CD4-positive, alpha-beta memory T cell (primary cell): ENCODE measurements around the gene GRID2IP. TPM values are rescaled to one million over a fixed set of nuclear protein-coding genes. Genes with fewer than 3 reads are reported as not detected.
"Not testable (repeated sequence)": the region's sequence is repeated elsewhere in the genome, so short reads cannot be mapped to it uniquely, and the experiment has no call there.

Experiments
- CTCF ChIA-PET: fragments of 350-600 bp; sonication (Branson Sonifier 250); formaldehyde crosslinking; loops from one replicate; lab custom pipeline; 2021; ENCODE audit warnings: inconsistent platforms; ENCODE audit not compliant: partially characterized antibody; lab: Charles Lee
- POLR2A ChIA-PET: fragments of 350-600 bp; sonication (Branson Sonifier 250); formaldehyde crosslinking; loops from one replicate; lab custom pipeline; 2021; ENCODE audit not compliant: partially characterized antibody; lab: Charles Lee
- DNase-seq, 5 donors: peaks; one replicate each; pipeline versions ENCODE4 v3.0.0 to v3.0.0-alpha.2; 2020 to 2022; ENCODE audit warnings: mixed read lengths in 1 of 5
- H3K27ac ChIP-seq: one replicate; pipeline ENCODE4 v1.7.0; 2013; ENCODE audit warnings: low read depth, low read length
- H3K27me3 ChIP-seq: 2 replicates; pipeline ENCODE4 v1.7.0; 2013; ENCODE audit warnings: mild to moderate bottlenecking, low read length, moderate library complexity; ENCODE audit not compliant: insufficient read depth
- H3K36me3 ChIP-seq: 2 replicates; pipeline ENCODE4 v1.7.0; 2013; ENCODE audit warnings: mild to moderate bottlenecking, low read length, moderate library complexity; ENCODE audit not compliant: insufficient read depth
- H3K4me1 ChIP-seq: 2 replicates; pipeline ENCODE4 v1.7.0; 2013; ENCODE audit warnings: mild to moderate bottlenecking, low read length, moderate library complexity; ENCODE audit not compliant: insufficient read depth
- H3K4me3 ChIP-seq, 2 donors: one replicate each; pipeline ENCODE4 v1.7.0; 2013; ENCODE audit warnings: low read length in 2 of 2, mild to moderate bottlenecking in 1 of 2
- H3K9me3 ChIP-seq, 2 donors: one replicate each; pipeline ENCODE4 v1.7.0; 2013; ENCODE audit warnings: low read length in 2 of 2, control low read depth in 1 of 2; ENCODE audit not compliant: control insufficient read depth in 1 of 2
- H3K27ac Mint-ChIP-seq, 7 donors: one replicate each; pipeline ENCODE4 v1.8.0; 2020 to 2021; ENCODE audit warnings: mixed read lengths in 7 of 7, mild to moderate bottlenecking in 6 of 7, inconsistent platforms in 3 of 7, moderate library complexity in 3 of 7
- H3K27me3 Mint-ChIP-seq, 2 donors: one replicate each; pipeline ENCODE4 v1.8.0; 2020 to 2021; ENCODE audit warnings: mixed read lengths in 2 of 2
- H3K36me3 Mint-ChIP-seq, 2 donors: one replicate each; pipeline ENCODE4 v1.8.0; 2020 to 2021; ENCODE audit warnings: mixed read lengths in 2 of 2, inconsistent platforms in 1 of 2, mild to moderate bottlenecking in 1 of 2
- H3K4me1 Mint-ChIP-seq, 4 donors: one replicate each; pipeline ENCODE4 v1.8.0; 2020 to 2021; ENCODE audit warnings: mixed read lengths in 4 of 4, mild to moderate bottlenecking in 1 of 4
- H3K4me3 Mint-ChIP-seq, 8 donors: one replicate each; pipeline ENCODE4 v1.8.0; 2020 to 2021; ENCODE audit warnings: mixed read lengths in 8 of 8, mild to moderate bottlenecking in 7 of 8, moderate library complexity in 6 of 8, inconsistent platforms in 3 of 8
- H3K9me3 Mint-ChIP-seq, 8 donors: one replicate each; pipeline ENCODE4 v1.8.0; 2020 to 2021; ENCODE audit warnings: mixed read lengths in 8 of 8, mild to moderate bottlenecking in 5 of 8, inconsistent platforms in 3 of 8, moderate library complexity in 1 of 8
- intact Hi-C: fragments of 100-400 bp; cut with micrococcal nuclease; formaldehyde crosslinking; loops from one replicate; pipeline ENCODE4 v1.15.1; 2023
- polyA plus RNA-seq, 2 donors: library from polyadenylated mRNA; unstranded; fragments of 300-500 nt; fragmentation: Illumina TruSeq; gene quantifications; one replicate each; pipeline ENCODE4 v1.2.3, GENCODE V29; 2021
- total RNA-seq, 2 experiments: library from RNA; stranded (reverse); gene quantifications; one replicate each; pipeline ENCODE4 v1.2.3, GENCODE V29; 2021

Gene GRID2IP
- total and polyA plus RNA-seq, 4 experiments from 2014 or later: 0.04 to 0.81 (median 0.29) TPM

DNA sequence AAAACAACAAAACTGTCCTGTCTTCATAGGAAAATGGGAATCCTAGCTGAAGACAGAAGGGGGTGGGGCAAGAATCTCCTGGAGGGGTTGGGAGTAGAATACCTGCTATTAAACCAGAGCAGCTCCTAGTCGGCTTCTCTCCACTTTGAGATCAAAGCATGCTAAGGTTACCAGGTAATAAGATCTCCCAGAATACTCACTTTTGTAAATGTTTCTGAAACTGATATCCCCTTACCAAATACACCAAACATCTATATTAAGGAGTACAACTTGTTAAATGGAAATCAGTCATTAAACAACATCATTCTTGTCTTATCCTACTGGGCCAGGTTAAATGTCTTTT, 74.0 kb downstream of the GRID2IP start:
- Histone ChIP-seq H3K36me3 (peaks cover 10% of the 10 kb centered on the region), H3K4me3 (no peak overlapping the region), H3K9me3 (no peaks in the 10 kb centered on the region), H3K27ac (no peak overlapping the region), H3K27me3 (no peaks in the 10 kb centered on the region), H3K4me1 (peaks cover 49% of the 10 kb centered on the region)
- Mint-ChIP-seq H3K9me3 (no peaks in the 10 kb centered on the region), H3K4me3 (peak overlapping the region in 2 of 8 donors; percentile 9 to 11), H3K36me3 (peaks cover 4 to 53% of the 10 kb centered on the region in 2 donors), H3K27ac (peak overlapping the region in 6 of 7 donors; percentile 4 to 68 (median 43)), H3K4me1 (peaks cover 44 to 81% (median 64%) of the 10 kb centered on the region in 4 donors), H3K27me3 (no peaks in the 10 kb centered on the region)
- ChIA-PET POLR2A (interaction anchor here (0.7 kb wide), 1 partner anchor 30 kb away, joined by 5 read pairs; the partner anchor contains the start of gene DAGLB), CTCF (interaction anchor here (0.8 kb wide), 1 partner anchor 30 kb away, joined by 3 read pairs; the partner anchor contains the start of gene DAGLB)
- no peak for DNase-seq
- intact Hi-C loops: no loop called here

DNA sequence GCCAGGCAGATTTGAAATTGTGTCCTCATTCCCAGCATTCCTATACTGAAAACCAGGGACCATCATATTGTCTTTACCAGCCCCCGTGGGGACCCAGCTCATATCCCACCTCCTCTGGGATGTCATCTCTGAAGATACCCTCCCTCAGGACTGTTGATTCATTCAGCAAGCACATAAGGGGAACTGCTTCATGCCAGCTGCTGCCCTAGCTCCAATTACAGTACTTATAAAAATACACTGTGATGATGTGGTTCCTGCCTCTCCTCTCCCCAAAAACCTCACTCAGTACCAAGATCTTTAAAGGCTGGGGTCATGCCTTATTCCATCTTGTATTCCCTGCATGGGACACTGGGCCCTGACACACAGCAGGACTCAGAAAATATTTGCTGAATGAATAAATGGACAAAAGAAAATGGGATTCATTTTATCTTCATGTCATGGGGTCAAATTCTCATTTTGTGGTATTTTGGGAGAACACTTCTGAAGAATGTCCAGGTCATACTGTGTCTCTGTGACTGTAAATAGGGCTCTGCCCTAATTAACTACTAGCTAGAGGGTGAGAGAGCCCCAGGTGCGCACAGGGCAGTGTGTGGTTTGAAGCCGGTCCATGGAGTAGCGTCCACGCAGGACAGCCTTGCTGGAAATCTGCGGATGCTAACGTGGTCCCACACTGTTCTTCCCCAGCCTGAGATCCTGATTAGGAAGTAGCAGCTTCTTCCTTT, 74.5 kb downstream of the GRID2IP start:
- ChIA-PET POLR2A (interaction anchor here (0.7 kb wide), 1 partner anchor 29 kb away, joined by 5 read pairs; the partner anchor contains the start of gene DAGLB), CTCF (interaction anchor here (0.8 kb wide), 3 partner anchors 10 to 29 kb away, joined by 3 to 4 read pairs (median 3); partner anchors contain the start of gene DAGLB)
- H3K4me1 Mint-ChIP-seq: peaks cover 42 to 75% (median 61%) of the 10 kb centered on the region in 4 donors

GRCh38 chr7:6475433-6476186, 75.7 kb downstream of the GRID2IP start:
- peaks cover 33% of the 10 kb centered on the region for H3K4me1 ChIP-seq
- H3K9me3 ChIP-seq: no peaks in the 10 kb centered on the region
- intact Hi-C loops: no loop called here
- peaks cover 14 to 59% of the 10 kb centered on the region in 2 donors for H3K36me3 Mint-ChIP-seq
- no peak overlapping the region for H3K4me3 Mint-ChIP-seq
- peaks cover 18% of the 10 kb centered on the region for H3K36me3 ChIP-seq
- H3K4me3 ChIP-seq: no peak overlapping the region
- H3K27ac Mint-ChIP-seq: peak overlapping the region; percentile 14 to 81 (median 46)
- H3K4me1 Mint-ChIP-seq: peaks cover 33 to 64% (median 51%) of the 10 kb centered on the region in 4 donors
- H3K27me3 Mint-ChIP-seq: no peaks in the 10 kb centered on the region
- no peaks in the 10 kb centered on the region for H3K9me3 Mint-ChIP-seq
- ChIA-PET CTCF (interaction anchor here (0.8 kb wide), 2 partner anchors 9 to 18 kb away, joined by 3 to 4 read pairs; no protein-coding TSS in a partner anchor), POLR2A (no interaction called here)
- H3K27ac ChIP-seq: no peak overlapping the region
- H3K27me3 ChIP-seq: no peaks in the 10 kb centered on the region
- no peak for DNase-seq

More for the DNA sequence above, 74.5 kb downstream of the GRID2IP start:
- H3K27me3 ChIP-seq: no peaks in the 10 kb centered on the region
- intact Hi-C loops: no loop called here
- no peak overlapping the region for H3K4me3 ChIP-seq
- peaks cover 45% of the 10 kb centered on the region for H3K4me1 ChIP-seq
- H3K9me3 Mint-ChIP-seq: no peaks in the 10 kb centered on the region
- DNase-seq: no peak
- H3K4me3 Mint-ChIP-seq: peak overlapping the region in 1 of 8 donors; percentile 20
- H3K9me3 ChIP-seq: no peaks in the 10 kb centered on the region
- H3K36me3 ChIP-seq: peaks cover 13% of the 10 kb centered on the region
- H3K27ac ChIP-seq: no peak overlapping the region
- peaks cover 9 to 58% of the 10 kb centered on the region in 2 donors for H3K36me3 Mint-ChIP-seq
- no peaks in the 10 kb centered on the region for H3K27me3 Mint-ChIP-seq
- peak overlapping the region in 5 of 7 donors; percentile 18 to 67 (median 46) for H3K27ac Mint-ChIP-seq

- POLR2A ChIA-PET: interaction anchor here (1.6 kb wide), 1 partner anchor 18 kb away, joined by 4 read pairs; the partner anchor contains the start of gene DAGLB
- CTCF ChIA-PET: no interaction called here
- Mint-ChIP-seq H3K4me1 (no peaks in the 10 kb centered on the region), H3K4me3 (no peak overlapping the region), H3K36me3 (peaks cover 26 to 64% of the 10 kb centered on the region in 2 donors), H3K9me3 (no peaks in the 10 kb centered on the region), H3K27ac (peak overlapping the region in 2 of 7 donors; percentile 5 to 31), H3K27me3 (no peaks in the 10 kb centered on the region)
- H3K4me1 ChIP-seq: no peaks in the 10 kb centered on the region
- intact Hi-C loops: no loop called here
- H3K4me3 ChIP-seq: no peak overlapping the region
- peaks cover 48% of the 10 kb centered on the region for H3K36me3 ChIP-seq
- no peak for DNase-seq
- H3K27ac ChIP-seq: no peak overlapping the region
- no peaks in the 10 kb centered on the region for H3K9me3 ChIP-seq
- H3K27me3 ChIP-seq: no peaks in the 10 kb centered on the region
Observed at GRCh38 chr7:6465862-6466261, 85.4 kb downstream of the GRID2IP start.

- H3K4me1 Mint-ChIP-seq, H3K4me1 ChIP-seq, H3K27me3 Mint-ChIP-seq, intact Hi-C loops, H3K27me3 ChIP-seq, H3K4me3 Mint-ChIP-seq, H3K9me3 ChIP-seq, POLR2A ChIA-PET, H3K4me3 ChIP-seq, DNase-seq, CTCF ChIA-PET, H3K9me3 Mint-ChIP-seq, H3K27ac ChIP-seq: not testable (repeated sequence)
- H3K27ac Mint-ChIP-seq: peak overlapping the region in 3 of 7 donors; percentile 24 to 60 (median 42)
- peaks cover 37% of the 10 kb centered on the region for H3K36me3 ChIP-seq
- peaks cover 22 to 53% of the 10 kb centered on the region in 2 donors for H3K36me3 Mint-ChIP-seq
Observed at GRCh38 chr7:6463609-6464008, 87.7 kb downstream of the GRID2IP start.

DNA sequence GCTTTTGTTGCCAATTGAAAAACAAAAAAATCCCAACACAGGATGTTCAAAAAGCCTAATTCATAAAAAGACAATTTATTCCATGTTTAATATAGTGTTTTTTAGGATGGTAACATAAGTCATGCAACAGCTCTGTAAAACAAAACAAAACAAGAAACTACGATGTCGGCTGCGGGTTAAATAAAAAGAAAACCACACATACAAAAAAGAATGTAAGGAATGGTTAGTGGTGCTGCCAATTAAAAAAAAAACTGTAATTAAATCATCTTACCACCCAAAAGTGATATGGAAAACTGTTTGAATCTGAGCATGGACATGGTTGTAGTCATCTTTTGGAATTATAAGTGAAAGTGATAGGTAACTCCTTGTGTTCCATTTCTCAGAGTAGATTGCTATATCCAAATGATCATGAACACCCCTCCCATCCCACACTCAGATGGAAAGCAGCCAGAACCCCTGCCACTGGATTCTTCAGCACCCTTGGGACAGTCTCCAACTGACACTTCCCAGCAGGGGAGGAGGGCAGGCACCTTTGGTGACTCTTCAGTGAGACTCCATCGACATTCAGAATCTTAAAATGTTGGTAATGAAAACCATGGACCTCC, 89.2 kb downstream of the GRID2IP start:
- H3K27me3 ChIP-seq: no peaks in the 10 kb centered on the region
- H3K27ac ChIP-seq: no peak overlapping the region
- Mint-ChIP-seq H3K9me3 (no peaks in the 10 kb centered on the region), H3K4me3 (no peak overlapping the region), H3K4me1 (no peaks in the 10 kb centered on the region), H3K36me3 (peaks cover 17 to 42% of the 10 kb centered on the region in 2 donors), H3K27ac (peak overlapping the region in 2 of 7 donors; percentile 16 to 24), H3K27me3 (no peaks in the 10 kb centered on the region)
- POLR2A ChIA-PET: no interaction called here
- intact Hi-C loops: no loop called here
- H3K4me1 ChIP-seq: no peaks in the 10 kb centered on the region
- DNase-seq: no peak
- no peaks in the 10 kb centered on the region for H3K9me3 ChIP-seq
- CTCF ChIA-PET: interaction anchor here (0.7 kb wide), 1 partner anchor 24 kb away, joined by 3 read pairs; no protein-coding TSS in a partner anchor
- H3K36me3 ChIP-seq: peaks cover 31% of the 10 kb centered on the region
- H3K4me3 ChIP-seq: no peak overlapping the region
